HG02588 (cell line): ENCODE data around the gene MMP13.
A peak's percentile ranks its signal among the peaks of the same experiment; 100 is the strongest.
"Not testable (repeated sequence)": the region's sequence is repeated elsewhere in the genome, so short reads cannot be mapped to it uniquely, and the experiment has no call there.

Source experiments
- ATAC-seq: cut with Tn5 transposase; IDR thresholded peaks from one replicate; pipeline ENCODE4 v1.9.1; 2021; ENCODE audit warnings: mild to moderate bottlenecking, moderate library complexity; ENCODE audit not compliant: unreplicated experiment

The MMP13 gene

DNA sequence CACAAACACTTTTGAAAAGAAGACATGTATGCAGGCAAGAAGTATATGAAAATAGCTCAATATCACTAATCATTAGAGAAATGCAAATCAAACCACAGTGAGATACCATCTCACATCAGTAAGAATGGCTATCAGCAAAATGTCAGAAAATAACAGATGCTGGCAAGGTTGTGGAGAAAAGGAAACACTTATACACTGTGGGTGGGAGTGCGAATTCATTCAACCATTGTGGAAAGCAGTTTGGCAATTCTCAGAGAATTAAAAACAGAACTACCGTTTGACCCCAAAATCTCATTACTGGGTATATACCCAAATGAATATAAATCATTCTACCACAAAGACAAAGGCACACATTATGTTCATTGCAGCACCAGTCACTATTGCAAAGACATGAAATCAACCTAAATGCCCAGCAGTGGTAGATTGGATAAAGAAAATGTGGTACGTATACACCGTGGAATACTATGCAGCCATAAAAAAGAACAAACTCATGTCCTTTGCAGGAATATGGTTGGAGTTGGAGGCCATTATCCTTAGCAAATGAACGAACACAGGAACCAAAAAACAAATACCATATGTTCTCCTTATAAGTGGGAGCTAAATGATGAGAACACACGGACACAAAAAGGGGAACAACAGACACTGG lies 18.5 kb downstream of the MMP13 start:
- ATAC-seq = no peak

DNA sequence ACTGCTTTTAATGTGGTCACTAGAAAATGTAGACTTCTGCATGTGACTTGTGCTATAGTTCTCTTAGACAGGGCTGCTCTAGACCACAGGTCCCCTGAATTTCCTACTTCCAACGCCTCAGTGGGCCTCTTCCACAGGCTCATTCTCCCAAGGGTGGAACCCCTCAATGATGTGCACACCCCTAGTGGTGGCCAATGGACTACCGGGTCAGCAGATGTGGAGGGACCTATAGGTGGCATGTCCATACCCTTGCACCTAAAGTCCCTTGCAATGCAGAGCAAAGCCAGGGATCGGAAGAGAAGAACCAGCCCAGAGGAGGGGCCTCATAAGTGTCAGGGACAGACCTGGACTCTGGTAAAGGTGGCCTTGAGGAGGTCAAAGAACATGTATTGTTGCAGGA lies 20.0 kb downstream of the MMP13 start:
- ATAC-seq = no peak

DNA sequence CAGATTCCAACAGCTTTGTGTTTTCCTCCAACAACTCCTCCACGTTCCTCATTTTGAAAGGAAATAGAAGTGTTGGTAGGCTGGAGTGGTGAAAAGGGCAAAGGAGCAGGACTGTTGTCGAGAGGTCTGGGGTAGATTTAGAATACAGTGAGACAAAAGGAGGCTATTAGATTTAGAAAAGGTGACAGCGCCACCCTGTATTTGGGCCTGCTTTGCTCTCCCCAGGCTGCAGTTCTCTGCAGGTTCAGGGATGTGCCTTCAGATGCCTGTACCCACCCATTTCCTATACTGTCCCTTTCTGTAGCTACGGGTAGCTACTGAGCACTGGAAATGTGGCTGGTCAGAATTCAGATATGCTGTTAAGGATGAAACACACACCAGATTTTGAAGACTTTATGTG lies 20.8 kb downstream of the MMP13 start:
- ATAC-seq = no peak

DNA sequence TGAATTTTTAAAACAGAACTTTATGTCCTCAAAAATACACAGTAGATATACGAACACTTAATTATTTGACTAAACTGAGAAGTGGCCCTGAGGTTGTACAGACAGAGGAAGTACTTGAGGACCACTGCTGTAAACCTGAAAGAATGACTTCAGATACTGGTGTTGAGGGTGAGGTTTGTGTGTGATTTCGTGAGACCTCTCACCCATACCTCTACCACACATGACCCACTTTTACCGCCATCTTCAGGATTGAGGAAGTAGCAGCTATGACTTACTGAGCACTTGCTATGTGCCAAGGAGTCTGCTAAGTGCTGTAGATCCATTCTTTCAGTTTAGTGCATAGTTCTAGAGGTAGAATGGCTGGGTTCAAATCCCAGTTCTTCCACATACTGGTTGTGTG lies 21.9 kb downstream of the MMP13 start:
- no peak for ATAC-seq

DNA sequence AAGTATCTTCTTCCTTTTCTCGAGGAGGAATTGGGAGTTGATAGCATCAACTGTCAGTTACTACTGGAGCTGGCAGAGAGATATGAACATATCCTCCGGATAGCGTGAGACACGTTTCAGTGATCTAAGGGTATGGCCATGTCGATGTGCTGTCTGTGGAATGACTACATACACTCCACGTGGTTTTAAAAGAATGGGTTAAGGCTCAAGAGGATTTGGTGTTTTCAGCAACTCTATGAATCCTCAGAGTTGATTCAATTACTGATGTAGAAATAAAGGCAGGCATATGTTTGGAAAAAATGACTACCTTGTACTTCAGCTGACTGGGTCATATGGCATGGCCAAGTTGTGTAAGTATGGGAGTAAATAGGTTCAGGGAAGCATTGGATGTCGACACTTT lies 22.9 kb downstream of the MMP13 start:
- ATAC-seq = no peak

DNA sequence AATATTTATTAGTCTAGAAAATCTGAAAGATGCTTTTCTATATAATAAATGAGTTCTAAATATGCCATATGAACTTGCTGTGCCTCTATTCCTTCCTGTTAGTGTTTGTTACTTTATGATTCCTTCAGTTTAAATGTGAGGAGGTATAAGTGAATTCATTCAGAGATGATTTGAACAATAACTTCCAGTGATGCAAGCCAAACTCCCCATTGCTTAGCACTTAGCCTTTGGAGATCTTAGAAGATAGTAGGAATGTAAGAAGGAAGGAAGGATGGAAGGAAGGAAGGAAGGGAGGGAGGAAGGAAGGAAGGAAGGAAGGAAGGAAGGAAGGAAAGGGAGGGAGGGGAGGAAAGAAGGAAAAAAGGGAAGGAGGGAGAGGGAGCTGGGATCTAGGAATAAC lies 25.1 kb downstream of the MMP13 start:
- no peak for ATAC-seq

DNA sequence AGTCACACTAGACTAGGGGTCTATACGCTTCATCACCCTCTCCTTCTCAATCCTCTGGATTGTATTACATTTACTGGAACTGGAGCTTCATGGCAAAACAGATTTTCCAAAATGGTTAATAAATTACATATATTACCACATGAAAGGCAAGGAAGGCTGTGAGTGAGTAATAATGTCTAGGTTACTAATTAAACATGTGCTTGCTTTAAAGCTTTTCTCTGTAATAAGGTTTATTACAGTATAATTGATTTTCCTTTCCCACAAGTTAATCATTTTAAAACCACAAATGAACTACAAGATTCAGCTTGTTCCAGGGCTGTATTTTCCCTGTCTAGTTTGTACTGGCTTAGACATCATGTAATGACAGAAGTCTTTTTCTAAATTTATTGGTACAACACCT lies 25.6 kb downstream of the MMP13 start:
- ATAC-seq = no peak

DNA sequence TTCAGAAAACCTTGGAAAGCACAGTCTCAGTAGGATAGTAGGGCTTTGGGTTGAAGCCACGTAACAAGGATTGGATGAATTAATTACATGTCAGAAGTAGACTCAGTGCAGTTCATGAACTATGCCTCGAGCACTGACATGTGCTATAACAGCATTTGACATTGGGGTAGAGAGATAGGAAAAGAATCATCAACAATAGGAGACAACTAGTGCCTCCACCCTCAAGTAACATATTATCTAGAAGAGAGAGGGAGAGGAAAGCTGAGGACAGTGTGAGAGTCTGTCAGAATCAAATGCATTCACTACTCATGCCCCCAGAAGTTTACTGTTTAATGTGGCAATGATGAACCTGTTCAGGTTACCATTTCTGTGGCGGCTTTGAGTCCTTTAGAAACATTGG lies 26.4 kb downstream of the MMP13 start:
- no peak for ATAC-seq

DNA sequence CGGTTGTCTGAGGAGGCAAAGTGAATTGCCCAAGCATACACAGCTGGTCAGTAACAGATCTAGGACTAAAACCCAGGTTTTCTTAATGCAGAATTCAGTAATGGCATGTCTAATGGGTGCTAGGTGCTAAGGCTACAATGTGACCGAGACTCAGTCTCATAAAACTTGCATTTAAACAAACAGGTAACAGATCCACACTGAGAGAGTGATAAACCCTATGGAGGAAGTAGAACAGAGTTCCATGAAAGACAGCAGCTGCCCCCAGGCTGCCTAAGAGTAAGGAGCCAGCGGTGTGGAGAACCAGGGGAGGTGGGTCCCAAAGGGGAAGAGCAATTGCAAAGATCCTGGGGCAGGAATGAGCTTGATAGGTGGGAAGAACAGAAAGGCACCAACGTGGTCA lies 27.3 kb downstream of the MMP13 start:
- ATAC-seq = no peak

DNA sequence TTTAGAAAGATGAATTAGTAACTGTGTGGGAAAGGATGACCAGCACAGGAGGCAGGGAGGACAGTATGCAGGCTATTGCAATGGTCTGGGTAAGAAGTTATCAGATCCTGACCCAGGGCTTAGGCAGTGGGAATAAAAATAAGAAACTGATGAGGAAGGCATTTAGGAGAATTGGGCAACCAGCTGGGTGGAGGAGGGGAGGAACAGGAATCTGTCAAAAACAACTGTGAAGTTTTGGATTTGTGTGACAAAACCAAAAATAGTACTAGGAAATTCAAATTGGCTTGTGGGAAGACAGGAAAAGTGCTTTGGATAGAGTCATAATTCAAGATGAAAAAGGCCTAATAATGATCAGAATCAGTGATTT lies 27.9 kb downstream of the MMP13 start:
- ATAC-seq = no peak

DNA sequence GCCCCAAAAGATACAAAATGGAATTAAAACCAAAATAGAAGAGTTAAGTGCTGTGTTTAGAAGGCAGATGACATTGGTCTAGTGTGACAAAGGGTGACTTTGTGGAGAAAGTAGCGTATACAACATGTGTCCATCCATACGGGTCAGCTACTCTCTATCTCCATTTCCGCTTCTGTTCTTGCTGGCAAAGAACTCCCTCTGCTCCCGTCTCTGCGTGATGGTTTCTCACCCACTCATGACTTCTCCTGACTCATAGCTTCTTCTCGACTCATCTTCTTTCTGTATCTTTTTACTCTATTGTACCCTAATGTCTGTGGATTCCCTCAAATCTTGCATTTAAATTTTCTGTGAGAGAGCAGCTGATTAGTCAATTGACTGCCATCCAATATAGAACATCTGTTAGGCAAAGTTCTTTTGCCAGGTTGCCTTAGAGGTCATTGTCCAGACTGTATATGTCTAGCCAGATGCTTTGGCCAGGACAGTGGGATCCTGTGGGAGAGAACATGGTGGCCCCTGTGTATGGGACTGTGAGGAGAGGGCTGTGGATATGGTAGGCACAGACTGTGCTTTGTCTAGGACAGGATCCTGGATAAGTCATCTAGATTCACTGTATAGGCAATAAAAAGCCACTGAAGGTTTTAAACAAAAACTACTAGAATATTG lies 28.4 kb downstream of the MMP13 start:
- no peak for ATAC-seq

DNA sequence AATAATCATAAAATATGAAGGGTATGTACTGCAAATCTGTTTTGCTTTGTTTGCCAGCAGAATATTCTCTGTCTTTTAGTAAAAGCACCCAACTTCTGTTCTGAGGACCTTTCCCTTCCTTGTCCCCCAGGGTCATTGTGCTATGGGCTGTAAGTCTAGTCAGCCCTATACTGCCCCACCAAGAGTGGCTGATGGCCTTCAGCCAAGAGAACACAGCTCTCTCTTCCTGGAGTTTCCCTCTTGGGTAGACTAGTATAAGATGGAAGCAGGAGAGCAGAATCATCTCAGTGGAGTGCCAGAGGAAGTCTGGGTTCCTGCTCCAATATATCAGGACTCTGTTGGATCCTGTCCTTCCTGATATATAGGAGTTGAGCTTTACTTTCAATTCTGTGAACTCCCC lies 29.0 kb downstream of the MMP13 start:
- ATAC-seq = no peak

DNA sequence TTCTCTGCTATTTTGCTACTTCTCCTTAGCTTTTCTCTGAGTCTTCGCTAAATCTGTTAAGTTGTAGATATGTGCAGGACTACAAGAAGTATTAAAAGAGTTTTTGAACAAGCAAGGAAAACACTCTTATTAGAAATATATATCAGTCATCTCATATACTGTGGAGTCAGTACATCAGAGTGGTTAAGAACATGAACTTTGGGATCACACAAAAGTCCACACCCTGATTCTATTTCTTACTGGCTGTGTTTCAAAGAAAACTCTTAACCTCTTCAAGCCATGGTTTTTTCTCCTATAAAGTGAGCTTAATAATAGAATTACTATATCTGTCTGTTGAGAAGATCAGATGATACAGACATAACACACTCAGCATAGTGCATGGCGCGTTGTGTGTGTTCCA lies 29.5 kb downstream of the MMP13 start:
- ATAC-seq = no peak

DNA sequence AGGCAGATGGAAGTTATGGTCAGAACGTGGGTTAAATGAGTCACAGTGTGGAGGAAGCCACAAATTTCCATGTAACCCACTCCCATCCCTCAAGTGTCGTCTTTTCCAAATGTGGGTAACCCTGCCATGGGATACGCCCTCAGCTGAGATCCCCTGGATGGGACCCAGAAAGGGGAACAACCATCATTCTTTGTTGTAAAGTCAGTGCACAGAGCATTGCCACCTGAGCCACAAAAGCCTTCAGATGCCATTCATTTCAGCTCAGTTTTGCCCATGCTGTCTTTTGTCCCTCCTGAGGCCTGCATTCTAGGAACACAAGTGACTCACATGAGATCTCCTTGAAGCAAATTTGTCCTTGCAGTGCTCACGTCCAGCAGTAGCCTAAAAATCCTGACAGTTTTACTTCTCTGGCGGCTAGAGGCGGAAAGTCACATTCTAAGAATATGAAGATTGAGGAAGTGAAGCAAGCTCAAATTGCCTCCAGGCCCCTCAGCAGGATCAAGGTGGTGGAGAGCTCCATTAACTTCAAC lies 30.6 kb downstream of the MMP13 start:
- no peak for ATAC-seq

DNA sequence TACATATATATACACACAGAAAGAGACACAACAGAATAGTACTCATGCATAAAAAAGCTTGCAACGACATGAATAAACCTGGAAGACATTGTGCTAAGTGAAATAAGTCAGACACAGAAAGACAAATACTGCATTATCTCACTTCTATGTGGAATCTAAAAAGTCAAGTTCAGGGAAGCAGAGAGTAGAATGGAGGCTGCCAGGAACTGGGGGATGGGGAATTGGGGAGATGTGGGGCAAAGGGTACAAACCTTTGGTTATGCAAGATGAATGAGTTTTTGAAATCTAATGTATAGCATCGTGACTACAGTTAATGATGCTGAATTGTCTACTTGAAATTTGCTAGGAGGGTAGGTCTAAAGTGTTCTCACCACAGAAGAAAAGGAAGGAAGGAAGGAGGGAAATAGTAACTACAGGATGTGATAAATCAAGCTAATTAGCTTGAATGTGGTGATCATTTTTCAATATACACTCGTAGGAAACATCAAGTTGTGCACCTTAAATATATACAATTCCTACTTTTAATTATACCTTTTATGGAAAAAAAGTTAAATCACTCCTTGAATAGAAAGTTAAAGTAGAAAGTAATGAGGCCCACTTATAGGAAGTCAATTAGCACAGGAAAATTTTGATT lies 33.8 kb downstream of the MMP13 start:
- ATAC-seq = no peak

DNA sequence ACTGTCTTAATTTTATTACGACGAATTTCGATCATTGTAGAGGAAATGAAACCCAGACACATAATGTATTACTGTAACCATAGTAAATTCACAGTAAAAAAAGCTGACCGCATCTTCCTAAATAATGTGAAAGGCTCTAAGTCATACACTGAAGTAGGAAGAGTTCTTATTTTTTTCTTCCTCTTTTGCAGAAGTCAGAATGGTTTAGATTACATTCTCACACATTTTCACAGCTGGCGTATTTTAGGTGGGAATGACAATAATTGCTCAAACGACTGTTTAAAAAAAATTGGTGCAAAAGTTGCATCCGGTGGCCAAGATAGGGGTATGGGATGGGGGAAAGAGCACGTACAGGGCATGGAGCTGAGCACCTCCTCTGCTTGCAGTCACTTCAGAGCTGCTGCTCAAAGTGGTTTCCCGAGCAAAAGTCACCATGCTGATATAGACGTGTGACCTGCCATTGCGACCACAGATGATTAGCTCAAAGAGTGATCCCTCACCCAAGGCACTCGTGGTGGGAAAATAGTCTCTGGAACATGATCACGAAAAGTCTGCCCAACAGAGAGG lies 35.3 kb downstream of the MMP13 start:
- ATAC-seq = peak; percentile 63

DNA sequence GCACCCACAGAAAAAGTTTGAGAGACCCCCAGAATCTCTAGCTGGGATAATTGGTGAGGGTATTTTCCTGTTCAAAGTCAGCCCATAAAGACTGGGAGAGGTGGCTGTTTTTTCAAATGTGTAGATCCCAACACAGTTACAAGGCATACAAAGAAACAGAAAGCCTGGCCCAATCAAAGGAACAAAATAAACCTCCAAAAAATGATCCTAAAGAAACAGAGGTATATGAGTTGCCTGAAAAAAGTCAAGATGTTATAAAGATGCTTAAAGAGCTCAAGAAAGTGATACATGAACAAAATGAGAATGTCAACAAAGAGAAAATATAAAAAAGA lies 40.5 kb downstream of the MMP13 start:
- no peak for ATAC-seq

DNA sequence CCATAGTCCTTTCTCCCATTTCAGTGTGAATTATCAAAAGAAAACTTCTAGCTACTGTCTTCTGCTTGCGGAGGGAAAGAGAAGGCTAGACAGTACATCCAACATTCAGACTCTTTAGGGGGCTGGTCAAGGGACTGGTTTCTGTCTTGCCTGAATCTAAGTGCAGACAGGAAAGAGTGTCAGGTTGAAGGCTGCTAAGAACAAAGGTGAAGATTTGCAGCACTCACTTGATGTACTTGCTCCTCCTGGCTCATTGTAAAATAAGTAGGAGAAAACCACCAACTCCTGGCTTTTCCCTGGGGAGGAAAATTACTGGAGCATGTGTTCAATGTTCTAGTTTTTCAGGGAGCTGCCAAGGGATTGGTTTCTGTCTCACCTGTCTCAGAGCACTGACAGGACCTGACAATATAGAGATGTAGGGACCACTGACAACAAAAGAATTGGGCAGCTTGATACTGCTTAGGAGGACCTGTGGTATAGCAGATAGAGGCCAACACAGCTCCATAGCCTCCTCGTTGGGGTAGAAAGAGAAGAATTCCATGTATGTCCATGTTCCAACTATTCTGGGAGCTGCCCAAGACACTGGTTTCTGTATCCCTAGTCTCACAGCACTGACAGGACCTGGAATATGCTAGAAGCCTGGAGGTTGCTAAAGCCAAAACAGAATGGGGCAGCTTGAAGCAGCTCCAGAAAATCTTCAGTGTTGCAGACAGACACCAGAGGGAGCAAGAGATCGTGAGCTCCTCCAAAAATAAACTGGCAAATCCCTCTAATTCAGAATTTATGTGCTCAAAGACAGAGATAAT lies 41.1 kb downstream of the MMP13 start:
- no peak for ATAC-seq

DNA sequence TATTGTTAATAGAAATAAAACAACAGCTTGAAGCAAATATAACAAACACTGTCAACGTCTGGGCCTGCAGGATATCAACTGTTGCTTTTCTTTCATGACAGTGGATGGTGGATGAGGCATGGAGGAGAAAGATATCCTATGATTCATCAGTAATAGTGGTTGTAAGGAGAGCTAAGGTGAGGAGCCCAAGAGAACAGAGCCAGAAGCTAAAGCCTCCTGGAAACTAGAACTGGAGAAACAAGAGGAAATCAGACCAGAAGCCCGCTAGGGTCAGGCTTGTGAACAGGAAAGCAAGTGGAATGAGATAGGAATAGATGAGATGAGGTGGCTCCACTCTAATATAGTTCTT lies 43.1 kb downstream of the MMP13 start:
- no peak for ATAC-seq

DNA sequence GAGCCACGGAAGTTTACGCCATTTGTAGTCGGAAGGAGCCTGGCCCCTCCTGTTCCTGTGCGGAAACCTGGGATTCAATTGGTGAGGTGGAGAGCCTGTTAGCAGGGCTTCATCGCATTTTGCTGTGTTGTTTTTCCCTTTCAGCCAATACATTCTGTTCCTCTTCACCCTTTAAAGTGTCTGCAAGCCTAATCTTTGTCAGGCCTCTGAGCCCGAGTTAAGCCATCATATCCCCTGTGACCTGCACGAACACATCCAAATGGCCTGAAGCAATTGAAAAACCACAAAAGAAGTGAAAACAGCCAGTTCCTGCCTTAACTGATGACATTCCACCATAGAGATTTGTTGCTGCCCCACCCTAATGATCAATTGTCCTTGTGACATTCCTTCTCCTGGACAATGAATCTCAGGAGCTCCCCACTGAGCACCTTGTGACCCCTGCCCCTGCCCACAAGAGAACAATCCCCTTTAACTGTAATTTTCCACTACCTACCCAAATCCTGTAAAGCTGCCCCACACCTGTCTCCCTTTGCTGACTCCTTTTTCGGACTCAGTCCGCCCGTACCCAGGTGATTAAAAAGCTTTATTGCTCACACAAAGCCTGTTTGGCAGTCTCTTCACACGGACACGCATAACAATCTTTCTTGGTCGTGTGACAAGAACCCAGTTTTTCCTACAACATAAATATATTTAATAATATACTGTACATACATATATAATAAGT lies 43.6 kb downstream of the MMP13 start:
- no peak for ATAC-seq

DNA sequence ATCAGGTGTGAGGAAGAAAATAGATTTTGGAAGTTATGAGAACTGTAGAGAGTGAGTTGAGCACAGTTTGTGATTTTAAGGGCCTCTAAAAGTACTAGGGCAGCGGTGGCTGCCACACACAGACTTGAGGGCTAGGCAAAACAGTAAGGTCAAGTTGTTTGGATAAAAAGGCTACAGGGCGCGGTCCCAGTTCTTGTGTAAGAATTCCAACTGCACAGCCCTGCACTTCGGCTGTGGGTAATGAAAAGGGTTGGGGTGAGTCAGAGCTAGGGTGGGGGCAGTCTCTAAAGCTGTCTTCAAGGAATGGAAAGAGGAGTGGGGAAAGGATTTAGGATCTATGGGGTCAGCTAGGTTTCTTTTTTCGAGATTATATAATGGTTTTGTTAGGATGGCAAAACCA lies 49.7 kb downstream of the MMP13 start:
- ATAC-seq = not testable (repeated sequence)
